Astrocyte of the spinal cord (primary cell): ENCODE measurements around the gene TTC3.
"Not testable (repeated sequence)": the region's sequence is repeated elsewhere in the genome, so short reads cannot be mapped to it uniquely, and the experiment has no call there.

ENCODE experiments used
- DNase-seq: peaks from one replicate; pipeline ENCODE4 v3.0.0; 2011; ENCODE audit warnings: low read depth, low spot score
- H3K4me3 ChIP-seq: 2 replicates; pipeline ENCODE4 v1.5.1; 2011; ENCODE audit warnings: low read depth, mild to moderate bottlenecking, low read length, moderate library complexity
- CTCF ChIP-seq: IDR thresholded peaks from 2 replicates; pipeline ENCODE4 v1.5.1; 2012; ENCODE audit warnings: low read depth, mild to moderate bottlenecking, low read length, inconsistent platforms
- in situ Hi-C: cut with HindIII; loops from 2 replicates; pipeline ENCODE4 v1.10.0; 2017; ENCODE audit warnings: low sequenced_read_pairs

The TTC3 gene

DNA sequence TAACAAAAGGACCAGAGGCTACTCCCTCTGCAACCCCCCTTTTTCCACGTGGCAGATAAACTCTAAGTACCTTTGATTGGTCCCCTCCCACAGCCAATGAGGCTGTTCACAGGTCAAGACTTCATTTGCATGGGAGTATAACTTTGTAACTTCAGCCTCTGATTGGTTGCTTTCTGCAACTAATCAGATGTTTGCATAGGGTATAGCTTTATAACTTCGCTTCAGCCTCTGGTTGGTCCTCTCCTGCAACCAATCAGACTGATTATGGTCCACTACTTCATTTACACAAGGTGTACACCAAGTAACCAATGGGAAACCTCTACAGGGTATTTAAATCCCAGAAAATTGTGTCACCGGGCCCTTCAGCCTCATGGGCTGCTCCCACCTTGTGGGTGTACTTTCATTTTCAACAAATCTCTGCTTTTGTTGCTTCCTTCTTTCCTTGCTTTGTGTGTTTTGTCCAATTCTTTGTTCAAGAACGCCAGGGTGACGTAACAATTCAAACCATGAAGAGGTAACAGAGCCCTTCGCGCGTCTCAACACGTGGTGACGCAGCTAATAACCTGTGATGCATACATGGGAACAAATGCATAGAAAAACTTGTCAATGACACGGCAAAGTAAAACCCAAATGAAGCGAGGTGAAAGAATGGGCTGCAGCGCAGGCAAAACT, 146.8 kb downstream of the TTC3 start:
- peak overlapping the region; percentile 61 for H3K4me3 ChIP-seq
- no peak for DNase-seq
- in situ Hi-C loops: no loop called here

DNA sequence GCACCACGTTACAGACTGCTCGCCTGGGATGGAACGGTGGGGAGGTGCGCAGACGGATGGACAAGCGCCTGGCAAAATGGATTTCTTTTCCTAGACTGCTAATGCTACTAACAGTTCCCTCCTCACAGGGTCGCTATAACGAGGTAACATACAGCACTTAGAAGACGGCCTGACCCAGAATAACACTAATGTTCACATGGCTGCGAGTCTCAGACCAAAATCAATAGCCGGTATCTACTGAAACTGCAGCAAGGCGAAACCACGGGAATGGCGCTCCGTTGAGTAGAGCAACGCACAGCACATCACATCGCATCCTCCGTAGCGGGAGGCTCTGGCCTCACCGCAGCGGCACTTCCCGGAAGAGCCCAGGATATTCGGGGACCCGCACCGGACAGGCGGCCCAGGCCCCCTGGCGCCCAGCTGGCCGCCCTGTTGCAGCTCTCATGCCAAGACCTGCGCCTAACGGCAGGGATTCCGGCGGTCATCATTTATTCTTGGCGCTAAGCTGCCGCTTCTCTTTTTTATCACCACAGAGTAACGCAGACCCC, 147.5 kb downstream of the TTC3 start:
- peak; percentile 55 for DNase-seq
- TF ChIP-seq CTCF: no peak
- in situ Hi-C loops: no loop called here
- peak overlapping the region; percentile 61 for H3K4me3 ChIP-seq

More for the DNA sequence above, 146.8 kb downstream of the TTC3 start:
- no peak for TF ChIP-seq CTCF

- in situ Hi-C loops: no loop called here
- H3K4me3 ChIP-seq: peak overlapping the region; percentile 61
- peak; percentile 36 for TF ChIP-seq CTCF
- DNase-seq: peak; percentile 88
These were observed 148.1 kb downstream of the TTC3 start for GRCh38 chr21:37220981-37221664.

DNA sequence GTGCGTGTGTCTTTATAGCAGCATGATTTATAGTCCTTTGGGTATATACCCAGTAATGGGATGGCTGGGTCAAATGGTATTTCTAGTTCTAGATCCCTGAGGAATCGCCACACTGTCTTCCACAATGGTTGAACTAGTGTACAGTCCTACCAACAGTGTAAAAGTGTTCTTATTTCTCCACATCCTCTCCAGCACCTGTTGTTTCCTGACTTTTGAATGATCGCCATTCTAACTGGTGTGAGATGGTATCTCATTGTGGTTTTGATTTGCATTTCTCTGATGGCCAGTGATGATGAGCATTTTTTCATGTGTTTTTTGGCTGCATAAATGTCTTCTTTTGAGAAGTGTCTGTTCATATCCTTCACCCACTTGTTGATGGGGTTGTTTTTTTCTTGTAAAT, 149.2 kb downstream of the TTC3 start:
- H3K4me3 ChIP-seq, DNase-seq, in situ Hi-C loops: not testable (repeated sequence)

- H3K4me3 ChIP-seq: no peak overlapping the region
- no peak for DNase-seq
- no peak for TF ChIP-seq CTCF
- in situ Hi-C loops: no loop called here
These were observed 150.8 kb downstream of the TTC3 start for GRCh38 chr21:37223804-37224345.

DNA sequence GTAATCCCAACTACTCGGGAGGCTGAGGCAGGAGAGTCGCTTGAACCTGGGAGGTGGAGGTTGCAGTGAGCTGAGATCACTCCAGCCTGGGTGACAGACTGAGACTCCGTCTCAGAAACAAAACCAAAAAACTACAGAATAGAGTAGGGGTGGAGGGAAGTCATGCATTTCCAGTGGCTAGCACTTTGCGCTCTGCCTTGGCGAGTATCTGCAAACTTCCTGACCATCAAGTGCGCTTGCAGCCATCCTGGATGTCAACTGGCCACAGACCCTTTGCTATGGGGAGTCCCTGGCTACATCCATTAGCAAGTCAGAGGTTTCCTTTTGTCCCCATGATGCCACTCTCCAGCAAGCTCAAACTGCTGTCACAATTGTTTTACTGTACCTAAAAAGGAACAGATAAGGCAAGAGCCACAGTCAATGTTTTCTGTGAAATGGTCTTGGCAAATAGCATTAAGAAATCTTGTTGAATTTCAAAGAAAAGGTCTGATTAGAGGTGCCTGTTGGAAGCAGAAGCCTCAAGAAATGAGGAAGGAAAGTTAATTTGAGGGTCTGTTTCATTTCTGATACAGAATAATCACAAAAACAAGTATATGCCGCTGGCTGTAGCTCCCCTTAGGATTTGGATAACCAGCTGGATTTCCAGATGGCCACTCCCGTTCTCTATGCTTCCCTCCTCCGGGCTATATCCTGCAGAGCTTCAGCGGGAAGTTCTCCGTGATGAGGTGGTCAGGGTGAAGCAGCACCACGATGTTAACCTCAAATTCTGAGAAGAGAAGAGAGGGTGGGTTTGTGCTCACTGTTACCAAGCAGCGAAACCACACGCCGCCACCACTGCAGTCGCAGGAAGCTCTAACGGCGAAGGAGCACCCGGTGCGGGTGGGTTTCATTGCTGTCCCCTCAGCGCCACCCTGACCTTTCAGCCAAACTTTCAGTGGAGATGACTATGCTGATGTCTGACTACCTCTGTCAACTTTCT, 152.1 kb downstream of the TTC3 start:
- H3K4me3 ChIP-seq: no peak overlapping the region
- TF ChIP-seq CTCF: no peak
- in situ Hi-C loops: no loop called here
- no peak for DNase-seq
